Kidney epithelial cell (primary cell): Measurements from ENCODE around the gene PSMA3. TPM values are rescaled to one million over a fixed set of nuclear protein-coding genes. Genes with fewer than 3 reads are reported as not detected.
A peak's percentile ranks its signal among the peaks of the same experiment; 100 is the strongest.

Source experiments
- DNase-seq: peaks from one replicate; pipeline ENCODE4 v3.0.0-alpha.2; 2010; ENCODE audit warnings: low read depth
- H3K27me3 ChIP-seq: 2 replicates; pipeline ENCODE4 v1.6.0; 2011; ENCODE audit warnings: low read length; ENCODE audit not compliant: control insufficient read depth, insufficient read depth
- H3K36me3 ChIP-seq: 2 replicates; pipeline ENCODE4 v1.5.1; 2011; ENCODE audit warnings: low read length; ENCODE audit not compliant: control insufficient read depth, insufficient read depth
- H3K4me3 ChIP-seq: 2 replicates; pipeline ENCODE4 v1.5.1; 2011; ENCODE audit warnings: low read depth, mild to moderate bottlenecking, control low read depth, low read length
- CTCF ChIP-seq: IDR thresholded peaks from 2 replicates; pipeline ENCODE4 v1.5.1; 2011; ENCODE audit warnings: mild to moderate bottlenecking, moderate library complexity, low read length, control low read depth, inconsistent platforms; ENCODE audit not compliant: insufficient read depth, poor library complexity, severe bottlenecking
- total RNA-seq: library from RNA; depleted of rRNA; stranded (reverse); fragments of >200 nt; gene quantifications from 2 replicates; pipeline ENCODE4 v1.2.3, GENCODE V29; 2015

PSMA3 gene
- total RNA-seq, 1 donor from 2014 or later, result 160 TPM

GRCh38 chr14:58291646-58292045, 47.0 kb downstream of the PSMA3 start:
- TF ChIP-seq CTCF, result no peak
- DNase-seq, result no peak
- Histone ChIP-seq H3K4me3 (no peak overlapping the region), H3K36me3 (no peaks in the 10 kb centered on the region), H3K27me3 (no peaks in the 10 kb centered on the region)

DNA sequence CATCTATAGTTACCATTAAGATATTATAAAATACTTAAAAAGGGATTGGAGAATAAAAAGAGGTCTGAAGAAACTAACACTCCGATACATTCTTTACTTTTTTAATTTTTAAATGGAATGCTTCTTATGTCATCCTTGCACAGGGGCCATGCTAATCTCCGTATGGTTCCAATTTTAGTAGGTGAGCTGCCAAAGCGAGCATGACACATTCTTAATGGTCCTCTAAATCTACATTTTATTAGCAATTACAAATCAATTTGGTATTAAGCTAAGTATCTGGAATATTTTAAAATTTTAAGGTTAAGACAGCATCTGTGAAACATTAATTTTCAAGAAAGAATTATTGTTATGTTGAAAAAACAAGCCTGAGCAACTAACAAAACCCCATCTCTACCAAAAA, 47.5 kb downstream of the PSMA3 start:
- TF ChIP-seq CTCF, result no peak
- Histone ChIP-seq H3K4me3 (no peak overlapping the region), H3K36me3 (no peaks in the 10 kb centered on the region), H3K27me3 (no peaks in the 10 kb centered on the region)
- DNase-seq, result no peak

DNA sequence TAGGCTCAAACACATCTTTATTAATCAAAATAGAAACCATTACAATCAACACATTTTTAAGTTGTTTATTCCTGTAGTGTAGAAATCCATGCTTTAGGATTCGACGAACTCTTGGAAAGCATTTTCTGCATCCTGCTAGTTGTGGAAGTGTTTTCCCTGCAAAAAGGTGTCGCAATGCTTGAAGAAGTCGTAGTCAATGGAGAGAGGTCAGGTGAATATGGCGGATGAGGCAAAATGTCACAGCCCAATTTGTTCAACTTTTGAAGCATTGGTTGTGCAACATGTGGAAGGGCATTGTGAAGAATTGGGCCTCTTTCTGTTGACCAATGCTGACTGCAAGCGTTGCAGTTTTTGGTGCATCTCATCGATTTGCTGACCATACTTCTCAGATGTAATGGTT, 49.6 kb downstream of the PSMA3 start:
- Histone ChIP-seq H3K4me3 (no peak overlapping the region), H3K27me3 (no peaks in the 10 kb centered on the region), H3K36me3 (no peaks in the 10 kb centered on the region)
- TF ChIP-seq CTCF, result no peak
- no peak for DNase-seq

DNA sequence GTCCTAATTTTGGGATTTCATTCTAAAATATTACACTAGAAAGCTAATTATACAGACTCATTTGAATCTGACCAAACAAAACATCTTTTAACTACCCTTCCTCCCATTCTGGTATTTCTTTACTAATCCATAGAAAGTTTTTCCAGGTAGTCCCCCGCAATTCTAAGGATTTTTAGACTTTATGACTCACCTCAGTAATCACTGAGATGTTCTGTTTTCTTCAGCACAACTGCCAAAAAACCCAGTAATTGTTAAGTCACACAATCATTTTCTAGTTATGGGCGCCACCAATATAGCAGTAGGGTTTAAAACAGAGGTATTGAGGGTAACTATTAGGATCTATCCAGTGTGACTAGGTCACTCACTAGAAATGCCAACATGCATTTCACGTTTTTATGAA, 52.1 kb downstream of the PSMA3 start:
- TF ChIP-seq CTCF, result no peak
- Histone ChIP-seq H3K36me3 (no peaks in the 10 kb centered on the region), H3K4me3 (peak overlapping the region; percentile 75), H3K27me3 (no peaks in the 10 kb centered on the region)
- DNase-seq, result no peak

- no peak for DNase-seq
Observed at GRCh38 chr14:58297412-58297761, 52.7 kb downstream of the PSMA3 start.

More at GRCh38 chr14:58297412-58297761, 52.7 kb downstream of the PSMA3 start:
- TF ChIP-seq CTCF, result no peak
- Histone ChIP-seq H3K4me3 (peak overlapping the region; percentile 75), H3K36me3 (no peaks in the 10 kb centered on the region), H3K27me3 (no peaks in the 10 kb centered on the region)
